Kidney tubule cell (primary cell): ENCODE results near the gene C2orf68.
"Not testable (repeated sequence)": the region's sequence is repeated elsewhere in the genome, so short reads cannot be mapped to it uniquely, and the experiment has no call there.

Source experiments
- DNase-seq: peaks from one replicate; pipeline ENCODE4 v3.0.0-alpha.2; 2018; ENCODE audit warnings: low spot score

Gene C2orf68

DNA sequence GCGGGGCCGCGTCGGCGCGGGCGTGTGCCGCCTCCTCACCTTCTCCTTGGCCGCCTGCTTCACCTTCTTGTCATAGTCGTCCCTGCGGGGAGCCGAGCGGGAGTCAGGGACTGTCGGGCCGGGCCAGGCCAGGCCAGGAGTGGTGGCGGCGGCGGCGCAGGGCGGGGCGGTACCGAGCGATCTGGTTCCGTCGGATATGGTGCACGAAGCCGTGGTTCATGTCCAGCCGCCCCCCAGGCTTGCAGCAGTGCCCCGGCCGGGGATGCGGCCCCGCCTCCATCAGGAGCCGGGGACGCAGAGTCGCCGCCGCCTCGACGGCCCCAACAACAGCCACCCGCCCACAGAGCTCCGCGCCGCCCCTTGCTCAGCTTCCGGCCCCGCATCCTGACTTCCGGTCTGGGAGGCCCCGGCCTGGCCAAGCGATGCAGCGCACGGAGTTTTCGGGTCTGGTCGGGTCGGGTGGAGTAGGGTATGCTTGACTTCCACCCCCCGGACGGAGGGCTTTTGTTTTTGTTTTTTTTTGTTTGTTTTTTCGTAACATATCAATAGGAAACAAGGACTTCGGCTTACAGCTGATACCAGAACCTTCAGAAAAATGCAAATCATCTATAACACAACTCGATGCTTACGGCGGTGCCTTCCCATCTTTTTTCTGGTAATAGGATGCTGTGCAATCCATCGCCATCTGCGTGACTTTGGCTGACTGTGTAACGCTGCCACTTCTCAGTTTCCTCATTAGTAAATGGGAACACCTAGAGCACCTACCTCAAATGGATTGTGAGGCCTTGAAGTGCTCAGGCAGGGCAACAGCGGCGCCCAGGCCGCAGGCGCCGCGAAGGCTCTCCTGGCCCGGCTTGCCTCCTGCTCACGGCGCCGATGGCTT lies at the start of gene C2orf68:
Gene C2orf68, minus strand, starts transcription at position 362 of the 883 bp plus-strand sequence. Its CDS starts 82 bp downstream, at position 280.
- DNase-seq = peak; percentile 87

DNA sequence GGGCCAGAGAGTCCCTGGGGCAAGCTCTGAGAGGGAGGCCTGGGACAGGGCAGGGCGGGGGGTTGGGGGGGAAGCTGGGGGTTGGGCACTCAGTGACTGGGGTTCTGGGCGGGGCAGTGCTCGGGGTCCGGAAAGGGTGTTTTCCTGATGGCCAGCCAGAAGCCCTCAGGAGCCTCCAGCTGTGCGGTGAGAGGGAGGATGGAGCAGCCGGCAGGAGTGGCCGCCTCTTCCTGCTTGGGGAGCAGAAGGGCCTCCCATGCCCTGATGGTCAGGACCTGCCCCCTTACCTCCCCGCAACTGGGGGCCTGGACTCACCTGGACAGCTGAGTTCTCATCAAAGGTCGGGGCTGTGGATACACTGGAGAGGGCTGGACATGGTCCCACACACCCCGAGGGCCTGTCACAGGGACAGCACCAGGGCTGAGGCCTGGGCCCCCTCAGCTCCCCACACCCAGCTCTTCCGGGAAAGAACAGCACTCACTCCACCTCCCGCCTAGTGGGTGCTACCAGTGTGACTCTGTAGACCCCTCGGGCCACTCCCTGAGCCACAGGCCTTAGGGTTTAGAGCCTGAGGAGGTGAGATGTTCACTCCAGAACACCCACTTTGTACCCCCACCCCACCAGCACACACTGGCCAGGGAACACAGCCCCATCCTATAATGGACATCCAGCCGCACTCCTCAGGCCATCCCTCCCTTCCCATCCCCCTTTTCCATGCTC lies 49.4 kb upstream of the C2orf68 start:
- DNase-seq = no peak

DNA sequence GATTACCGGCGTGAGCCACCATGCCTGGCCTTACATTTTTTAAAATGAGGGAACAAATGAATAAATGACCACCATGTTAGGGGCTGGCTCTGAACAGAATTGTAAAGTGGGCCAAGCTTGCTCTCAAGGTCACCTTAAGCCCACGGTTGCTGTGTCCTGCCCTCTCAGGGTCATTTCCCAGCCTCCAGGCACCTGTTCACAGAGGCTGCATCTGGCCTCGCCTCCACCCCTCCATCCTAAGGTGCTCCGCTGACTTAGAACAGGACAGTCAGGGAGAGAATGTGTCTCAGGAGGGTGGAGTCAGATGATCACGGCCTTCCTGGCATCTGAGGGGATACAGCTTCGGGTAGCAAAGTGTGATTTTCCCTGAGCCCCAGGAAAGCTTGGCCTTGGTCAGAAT lies 48.9 kb upstream of the C2orf68 start:
- DNase-seq = no peak

- DNase-seq = not testable (repeated sequence)
These were observed 48.4 kb upstream of the C2orf68 start for GRCh38 chr2:85660301-85660700.

DNA sequence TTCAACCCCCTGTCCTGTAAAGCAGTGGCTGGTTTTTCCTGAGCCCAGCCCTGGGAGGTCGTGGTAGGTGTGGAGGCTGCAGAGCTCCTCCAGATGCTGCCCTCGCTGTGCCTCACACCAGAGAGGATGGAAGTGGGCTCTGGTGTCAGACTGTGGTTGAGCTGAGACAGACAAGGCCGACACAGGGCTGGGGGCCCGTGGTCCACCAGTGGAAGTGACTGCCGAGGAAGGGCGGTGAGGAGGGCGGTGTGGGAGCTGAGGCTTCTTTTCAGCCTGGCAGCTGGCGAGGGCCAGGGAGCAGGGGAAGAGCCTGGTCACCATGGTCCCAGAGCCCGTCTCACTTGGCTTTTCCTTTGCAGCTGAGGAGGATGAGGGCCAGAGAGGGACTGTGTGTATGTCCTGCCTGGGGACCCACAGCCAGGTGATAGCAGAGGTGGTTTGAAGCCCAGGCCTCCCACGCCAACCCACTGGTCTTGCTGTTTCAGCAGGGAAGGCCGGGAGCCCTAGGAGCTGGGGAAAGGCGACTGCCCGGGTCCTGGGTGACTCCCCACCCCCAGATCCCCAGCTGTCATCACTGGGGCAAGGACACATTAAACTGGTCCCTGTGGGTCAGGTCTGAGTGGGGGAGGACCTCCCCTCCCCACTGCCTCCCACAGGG lies 47.6 kb upstream of the C2orf68 start:
- no peak for DNase-seq

DNA sequence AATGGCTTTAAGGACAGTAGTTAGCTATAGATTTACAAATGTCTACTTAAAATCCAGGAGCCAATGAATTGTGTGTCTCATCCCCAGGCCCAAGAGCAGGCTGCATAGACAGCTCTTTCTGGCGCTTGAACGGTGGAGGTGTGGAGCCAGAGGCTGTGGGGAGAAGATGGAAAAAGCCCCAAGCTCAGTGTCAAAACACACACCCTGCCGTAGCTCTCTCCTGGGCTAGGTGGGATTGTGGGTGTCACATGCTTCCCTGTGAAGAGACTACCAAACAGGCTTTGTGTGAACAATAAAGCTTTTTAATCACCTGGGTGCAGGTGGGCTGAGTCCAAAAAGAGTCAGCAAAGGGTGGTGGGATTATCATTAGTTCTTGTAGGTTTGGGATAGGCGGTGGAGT lies 45.5 kb upstream of the C2orf68 start:
- not testable (repeated sequence) for DNase-seq

DNA sequence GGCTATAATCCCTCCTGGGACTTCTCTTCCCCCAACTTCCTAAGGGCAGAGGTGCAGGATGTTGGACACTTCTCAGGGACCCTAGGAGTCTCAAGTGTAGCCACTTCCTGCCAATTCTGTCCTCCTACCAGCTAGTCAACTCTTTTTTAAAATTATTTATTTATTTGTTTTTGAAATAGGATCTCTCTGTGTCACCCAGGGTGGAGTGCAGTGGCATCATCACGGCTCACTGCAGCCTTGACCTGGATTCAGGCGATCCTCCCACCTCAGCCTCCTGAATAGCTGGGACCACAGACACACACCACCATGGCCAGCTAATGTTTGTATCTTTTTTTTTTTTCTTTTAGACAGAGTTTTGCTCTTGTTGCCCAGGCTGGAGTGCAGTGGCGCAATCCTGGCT lies 44.6 kb upstream of the C2orf68 start:
- DNase-seq = peak; percentile 18

DNA sequence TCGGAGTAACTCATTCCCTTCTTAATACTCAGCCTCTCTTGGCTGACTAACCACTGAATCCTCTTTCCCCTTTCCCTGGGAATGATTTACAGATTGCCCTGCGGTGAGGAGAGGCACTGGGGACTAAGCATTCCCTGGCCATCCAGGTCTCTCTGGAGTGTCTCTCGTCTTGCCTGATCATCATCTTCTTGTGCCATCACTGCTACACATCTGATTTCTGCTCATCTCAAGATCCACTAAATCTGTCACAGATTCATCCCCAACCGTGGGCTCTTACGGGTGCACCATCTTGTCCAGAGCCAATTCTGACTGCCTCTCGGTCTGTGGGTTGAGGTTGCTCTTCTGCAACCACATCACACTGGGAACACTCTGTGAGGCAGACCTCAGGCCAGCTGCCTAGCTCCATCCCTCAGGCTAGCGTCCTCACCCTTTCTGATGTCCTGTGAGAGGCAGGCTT lies 44.1 kb upstream of the C2orf68 start:
- DNase-seq = peak; percentile 82

- DNase-seq = no peak
These were observed 42.1 kb upstream of the C2orf68 start for GRCh38 chr2:85653996-85654395.

- no peak for DNase-seq
These were observed 40.2 kb upstream of the C2orf68 start for GRCh38 chr2:85652056-85652455.

DNA sequence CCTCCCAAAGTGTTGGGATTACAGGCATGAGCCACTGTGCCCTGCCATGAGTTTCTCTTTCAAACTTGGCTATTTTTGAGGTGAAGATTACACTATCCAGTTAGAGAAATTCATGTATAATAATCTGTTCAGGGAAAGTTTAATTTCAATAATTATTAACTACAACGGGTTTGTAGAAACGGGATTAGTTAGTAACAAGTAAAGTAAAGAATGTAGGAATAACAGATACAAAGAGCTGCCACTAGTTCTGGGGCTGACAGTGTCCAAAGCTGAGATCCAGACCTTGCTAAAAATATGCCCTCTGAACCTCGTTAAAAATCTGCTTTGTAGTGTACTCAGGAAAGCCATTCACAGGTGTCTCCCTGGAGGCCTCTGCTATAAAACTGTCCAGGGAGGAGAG lies 39.2 kb upstream of the C2orf68 start:
- DNase-seq = peak; percentile 16

DNA sequence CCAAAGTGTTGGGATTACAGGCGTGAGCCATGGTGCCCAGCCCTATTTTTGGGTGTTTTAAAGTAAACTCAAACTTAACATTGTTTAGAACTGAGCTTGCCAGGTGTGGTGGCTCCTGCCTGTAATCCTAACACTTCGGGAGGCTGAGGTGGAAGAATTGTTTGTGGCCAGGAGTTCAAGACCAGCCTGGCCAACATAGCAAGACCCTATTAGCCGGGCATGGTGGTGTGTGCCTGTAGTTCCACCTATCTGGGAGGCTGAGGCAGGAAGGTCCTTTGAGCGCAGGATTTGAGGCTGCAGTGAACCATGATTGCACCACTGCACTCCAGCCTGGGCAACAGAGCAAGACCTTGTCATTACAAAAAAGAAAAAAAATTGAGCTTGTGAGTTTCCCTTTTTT lies 38.6 kb upstream of the C2orf68 start:
- DNase-seq = no peak

DNA sequence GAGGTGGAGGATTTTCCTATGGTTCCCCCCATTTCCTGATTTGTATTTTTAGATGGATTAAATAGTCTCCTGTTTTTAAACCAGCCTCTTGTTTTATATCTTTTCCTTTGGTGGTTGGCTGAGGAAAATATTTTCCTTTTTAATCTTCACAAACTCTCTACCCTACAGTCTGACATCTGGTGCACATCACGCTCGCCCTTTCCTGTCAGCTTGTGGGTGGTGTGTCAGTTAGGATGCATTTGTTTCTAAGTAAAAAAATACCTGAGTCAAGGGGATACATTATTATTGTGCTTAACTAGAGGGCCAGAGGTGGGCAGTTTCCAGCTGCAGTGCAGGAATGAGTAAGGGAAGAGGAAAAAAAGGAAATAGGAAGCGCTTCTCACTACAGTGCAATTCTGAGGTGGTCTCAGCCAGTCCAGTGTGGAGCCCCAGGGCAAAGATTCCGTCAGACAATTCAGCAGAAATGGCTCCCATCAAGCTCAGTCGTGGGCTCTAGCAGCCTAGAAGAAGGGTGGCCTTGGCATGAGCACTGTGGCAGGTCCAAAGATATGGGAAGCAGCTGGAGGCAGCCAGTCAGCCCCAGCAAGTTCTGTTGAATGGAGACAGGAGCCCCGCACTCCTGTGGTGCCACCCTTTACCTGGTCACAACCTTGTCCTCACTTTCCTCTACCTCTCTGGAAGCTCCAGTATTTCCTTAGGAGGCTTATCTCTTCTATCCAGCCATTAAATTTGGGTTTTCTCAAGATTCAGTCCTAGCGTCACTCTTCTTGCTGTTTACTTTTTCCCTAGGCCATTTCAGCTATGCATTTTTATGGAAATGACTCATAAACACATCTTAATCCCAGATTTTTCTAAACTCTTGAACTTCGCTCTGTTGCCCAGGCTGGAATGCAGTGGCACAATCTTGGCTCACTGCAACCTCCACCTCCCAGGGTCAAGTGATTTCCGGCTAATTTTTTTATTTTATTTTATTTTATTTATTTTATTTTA lies 37.6 kb upstream of the C2orf68 start:
- no peak for DNase-seq

GRCh38 chr2:85648619-85649018 lies 36.8 kb upstream of the C2orf68 start:
- DNase-seq = peak; percentile 32

GRCh38 chr2:85647823-85648526 lies 36.1 kb upstream of the C2orf68 start:
- DNase-seq = no peak

DNA sequence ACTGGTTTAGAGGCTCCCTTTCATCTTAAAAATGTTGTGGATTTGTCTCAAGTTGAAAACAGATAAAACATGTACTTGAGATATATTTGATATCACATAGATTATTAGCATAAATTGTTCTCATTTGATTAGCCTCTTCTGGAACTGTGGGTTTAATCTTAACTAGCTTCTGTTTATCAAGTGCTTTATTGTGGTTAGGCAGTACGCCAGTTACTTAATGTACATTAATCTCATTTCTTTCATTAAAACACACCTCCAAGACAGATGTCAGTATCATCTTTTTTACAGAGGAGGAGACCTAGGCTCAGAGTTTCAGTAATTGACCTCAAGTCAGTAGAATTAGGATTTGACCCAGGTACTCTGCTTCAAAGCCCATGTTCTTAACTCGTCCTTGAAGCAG lies 34.3 kb upstream of the C2orf68 start:
- no peak for DNase-seq

DNA sequence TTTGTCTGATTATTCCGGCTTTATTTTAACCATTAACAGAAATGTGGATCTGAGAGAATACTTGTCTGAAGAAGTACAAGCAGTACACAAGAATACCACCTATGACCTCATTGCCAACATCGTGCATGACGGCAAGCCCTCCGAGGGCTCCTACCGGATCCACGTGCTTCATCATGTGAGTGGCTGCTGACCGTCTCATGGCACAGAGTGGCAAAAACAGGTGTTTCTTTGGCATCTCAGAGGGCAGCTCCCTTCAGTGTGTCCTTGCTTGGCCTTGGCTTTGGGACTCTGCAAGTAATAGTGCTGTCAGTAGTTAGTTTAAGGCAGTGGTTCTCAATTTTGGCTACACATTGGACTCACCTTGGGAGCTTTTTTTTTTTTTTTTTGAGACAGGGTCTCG lies 33.0 kb upstream of the C2orf68 start:
- no peak for DNase-seq

DNA sequence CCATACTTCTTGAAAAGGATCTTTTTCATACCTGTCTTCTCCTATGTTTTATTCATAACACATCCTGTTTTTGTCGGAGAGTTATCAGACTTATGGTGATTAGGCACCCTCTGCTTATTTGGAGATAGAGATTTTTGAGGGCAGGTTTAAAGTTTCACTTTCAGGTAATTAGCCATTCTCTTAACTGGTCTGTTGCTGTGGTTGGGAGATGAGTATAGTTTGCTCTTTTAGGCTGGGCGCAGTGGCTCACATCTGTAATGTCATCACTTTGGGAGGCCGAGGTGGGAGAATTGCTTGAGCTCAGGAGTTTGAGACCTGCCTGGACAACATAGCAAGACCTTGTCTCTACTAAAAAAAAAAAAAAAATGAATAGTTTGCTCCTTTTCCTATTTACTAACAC lies 30.9 kb upstream of the C2orf68 start:
- no peak for DNase-seq

DNA sequence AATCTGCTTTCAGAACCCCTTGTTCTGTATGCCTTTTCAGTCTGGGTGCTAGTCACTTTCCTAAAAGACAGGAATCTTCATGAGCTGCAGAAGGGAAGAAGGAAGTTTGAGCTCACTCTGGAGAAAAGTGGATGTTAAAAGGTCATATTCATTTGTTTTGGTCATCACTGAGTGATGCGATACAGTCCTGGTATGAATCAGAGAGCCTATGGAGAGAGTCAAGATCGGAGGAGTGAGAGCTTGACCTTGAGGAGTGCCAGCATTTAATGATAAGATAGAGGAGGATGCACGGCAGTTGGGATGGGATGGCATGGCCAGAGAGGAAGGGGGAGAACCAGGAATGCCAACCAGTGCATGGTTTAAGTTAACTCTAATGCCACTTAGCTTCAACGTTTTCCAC lies 23.8 kb upstream of the C2orf68 start:
- no peak for DNase-seq

- no peak for DNase-seq
These were observed 23.1 kb upstream of the C2orf68 start for GRCh38 chr2:85635011-85635410.

- DNase-seq = no peak
These were observed 19.4 kb upstream of the C2orf68 start for GRCh38 chr2:85631316-85631715.
